Posterior vena cava (tissue), 2 donors: ENCODE measurements around the gene MED13L. TPM values are rescaled to one million over a fixed set of nuclear protein-coding genes. Genes with fewer than 3 reads are reported as not detected.

ENCODE experiments used
- DNase-seq: peaks from one replicate; pipeline ENCODE4 v3.0.0-alpha.2; 2020; ENCODE audit warnings: low spot score
- intact Hi-C, 2 donors: fragments of 100-400 bp; cut with DNase I; formaldehyde crosslinking; loops; one replicate each; pipeline versions ENCODE4 v1.14.1 to v1.14.2; 2022 to 2023
- total RNA-seq, 2 donors: library from RNA; stranded (reverse); fragmentation: NEBNext Ultra II Directional; extraction: Animal tissue kit (Norgen Biotek cat#: 25700); gene quantifications; one replicate each; pipeline ENCODE4 v1.2.1, GENCODE V29; 2021
- donor health status: DM: yes; HTN: yes; CAD: no.
- donor health status: DM: yes; HTN: yes; CAD: no.

Gene MED13L
- total RNA-seq, 2 donors from 2014 or later: 133 to 176 TPM

DNA sequence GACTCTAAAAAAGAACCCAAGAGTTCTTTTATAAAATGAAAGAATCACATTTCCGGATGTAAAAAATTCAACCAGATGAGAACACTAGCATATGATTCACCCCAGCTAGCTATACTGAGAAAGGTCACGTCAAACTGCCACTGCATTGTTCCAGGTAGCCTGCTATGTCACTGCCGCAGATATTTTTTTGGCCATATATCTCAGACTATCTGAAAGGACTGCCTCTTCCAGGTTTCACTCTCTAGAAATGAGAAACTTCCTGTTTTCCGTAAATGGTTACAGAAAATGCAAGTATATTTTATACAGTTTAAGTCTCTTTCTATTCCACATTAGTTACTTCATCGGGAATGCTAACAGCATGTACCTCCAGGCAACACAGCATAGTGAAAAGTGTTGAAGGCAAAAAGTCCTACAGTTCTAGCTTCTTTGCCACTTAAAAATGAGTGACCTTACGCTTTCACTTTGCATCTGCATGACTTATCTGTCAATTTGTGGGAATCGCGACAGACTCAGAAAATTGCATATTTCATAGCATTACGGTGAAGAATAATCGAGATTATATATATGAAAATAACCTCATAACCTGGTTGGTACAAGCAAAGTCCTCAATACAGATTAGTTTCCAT, 105.2 kb downstream of the MED13L start:
- intact Hi-C loops: no loop called here
- DNase-seq: no peak

DNA sequence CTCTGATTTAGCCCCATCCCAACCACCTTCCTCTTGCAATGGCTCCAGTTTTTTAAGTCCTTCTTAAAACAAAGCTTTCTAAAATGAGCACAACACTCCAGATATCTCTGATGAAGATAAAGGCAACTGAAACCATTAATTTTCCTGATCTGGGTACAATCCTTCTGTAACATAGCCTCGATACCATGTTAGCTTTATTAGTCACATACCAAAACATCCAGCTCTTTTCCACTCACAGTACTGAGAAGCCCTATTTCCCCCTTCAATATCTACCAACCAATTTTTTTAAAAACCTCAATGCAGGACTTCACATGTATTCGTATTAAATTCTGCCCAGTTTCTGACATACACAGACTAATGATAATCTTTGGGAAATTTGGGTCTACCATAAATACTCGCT, 105.9 kb downstream of the MED13L start:
- DNase-seq: no peak
- intact Hi-C loops: no loop called here

DNA sequence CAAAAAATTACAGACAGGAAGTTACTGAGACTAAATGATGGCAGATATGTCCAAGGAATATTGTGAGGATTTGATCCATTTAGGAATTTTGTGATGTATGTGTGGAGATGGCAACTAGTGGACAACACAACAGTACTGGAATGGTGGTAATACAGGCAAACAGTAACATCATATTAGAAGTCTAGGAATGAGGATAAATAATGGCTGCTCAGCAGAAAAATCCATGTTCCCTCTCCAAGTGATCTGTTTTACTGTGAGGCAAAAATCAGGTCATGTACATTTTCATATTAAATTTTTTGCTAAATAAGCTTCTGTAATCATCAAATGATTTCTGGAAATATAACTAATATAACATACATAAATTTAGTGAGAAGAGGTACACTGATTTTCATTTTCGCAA, 108.4 kb downstream of the MED13L start:
- no peak for DNase-seq
- intact Hi-C loops: no loop called here

DNA sequence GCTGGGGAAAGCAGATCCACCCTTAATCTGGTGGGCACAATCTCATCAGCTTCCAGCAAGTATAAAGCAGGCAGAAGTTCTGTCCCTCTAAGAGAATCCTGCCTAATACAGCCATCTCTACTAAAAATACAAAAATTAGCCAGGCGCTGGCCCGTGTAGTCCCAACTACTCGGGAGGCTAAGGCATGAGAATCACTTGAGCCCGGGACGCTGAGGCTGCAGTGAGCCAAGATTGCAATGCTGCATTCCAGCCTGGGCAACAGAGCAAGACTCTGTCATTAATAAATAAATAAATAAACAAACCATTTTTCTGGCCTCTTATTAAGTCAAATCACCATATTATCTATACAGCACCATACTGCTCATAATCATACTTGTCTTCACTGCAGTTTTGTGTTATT, 111.2 kb downstream of the MED13L start:
- DNase-seq: no peak
- intact Hi-C loops: no loop called here

DNA sequence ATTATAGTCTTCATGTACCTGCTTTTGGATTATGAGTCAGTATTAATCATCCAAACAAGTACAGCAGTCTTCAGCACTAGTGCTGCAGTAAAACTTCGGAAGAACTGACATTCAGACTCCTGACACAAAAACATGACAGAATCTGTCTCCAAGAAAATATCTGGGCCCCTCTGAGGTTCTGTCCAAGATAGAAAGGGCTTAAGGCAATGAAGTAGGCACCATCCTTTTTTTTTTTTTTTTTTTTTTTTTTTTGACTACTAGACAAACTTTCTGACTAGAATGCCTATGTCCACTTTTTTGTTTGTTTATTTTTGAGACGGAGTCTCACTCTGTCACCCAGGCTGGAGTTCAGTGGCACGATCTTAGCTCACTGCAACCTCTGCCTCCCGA, 112.5 kb downstream of the MED13L start:
- intact Hi-C loops: no loop called here
- DNase-seq: no peak

DNA sequence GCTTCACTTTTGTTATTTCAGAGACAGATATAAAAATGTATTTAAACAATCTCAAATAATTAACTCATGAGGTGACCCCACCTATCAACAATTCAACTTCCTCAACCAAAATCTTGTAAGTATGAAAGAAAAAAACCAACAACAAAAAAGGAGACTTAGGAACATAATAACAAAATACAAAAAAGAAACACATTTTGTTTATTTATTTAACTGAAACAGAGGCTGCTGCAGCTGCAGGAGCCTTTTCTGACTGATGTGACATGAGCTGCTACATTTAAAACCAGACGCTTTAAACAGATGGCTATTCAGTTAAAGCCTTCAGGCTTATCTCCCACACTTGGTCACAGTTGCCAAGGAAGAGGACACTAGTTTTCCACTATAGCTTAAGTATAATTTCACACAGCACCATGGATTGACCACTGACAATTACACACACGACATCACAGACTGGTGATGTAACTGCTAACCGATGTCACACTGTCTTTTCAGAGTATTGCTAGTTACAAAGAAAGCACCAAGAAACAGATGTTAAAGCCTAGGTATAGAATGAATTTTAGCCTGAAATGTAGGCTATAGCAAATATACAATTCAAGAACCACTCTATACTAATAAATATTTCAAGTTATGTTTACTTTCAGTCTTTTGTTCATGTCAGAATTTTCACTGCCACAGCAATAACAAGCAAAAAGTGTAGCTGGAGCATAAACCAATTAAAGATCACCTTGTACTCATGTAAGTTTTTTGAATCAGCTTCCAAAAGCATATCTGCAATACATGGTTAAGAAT, 113.0 kb downstream of the MED13L start:
- intact Hi-C loops: no loop called here

DNA sequence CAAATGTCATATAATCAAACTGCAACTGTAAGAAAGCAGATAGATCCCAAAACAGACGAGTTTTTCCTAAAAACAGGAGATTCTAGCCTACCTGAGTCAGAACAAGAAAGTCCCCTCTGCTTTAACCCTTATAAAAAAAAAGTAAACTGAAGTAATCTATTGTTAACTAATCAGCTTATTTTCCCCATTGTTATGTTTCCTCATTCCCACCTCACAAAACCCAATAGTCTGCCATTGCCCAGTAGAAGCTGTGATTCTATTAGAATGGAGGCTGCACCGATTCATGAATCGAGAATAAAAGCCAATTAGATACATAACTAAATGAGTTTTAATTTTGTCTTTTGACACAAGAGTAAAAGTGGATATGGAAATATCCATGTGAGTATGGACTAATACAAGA, 115.4 kb downstream of the MED13L start:
- DNase-seq: no peak
- intact Hi-C loops: no loop called here

More for the DNA sequence above, 113.0 kb downstream of the MED13L start:
- no peak for DNase-seq

DNA sequence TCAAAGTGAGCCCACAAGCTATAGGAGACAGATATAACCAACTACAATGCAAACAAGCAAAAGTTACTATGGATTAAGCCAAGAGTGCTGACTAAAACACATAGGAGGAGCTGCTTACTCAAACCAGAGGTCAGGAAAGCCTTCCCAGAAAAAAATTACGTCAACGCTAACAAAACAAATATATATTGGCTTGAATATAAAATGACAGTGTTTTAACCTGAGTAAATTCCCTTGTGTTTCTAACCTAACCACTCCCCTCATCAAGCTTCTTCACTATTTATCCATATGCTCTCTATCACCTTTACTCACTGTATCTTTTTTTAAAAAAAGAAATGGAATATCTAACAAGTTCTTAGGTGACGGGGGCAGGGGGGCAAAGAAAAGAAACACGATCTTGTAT, 115.9 kb downstream of the MED13L start:
- intact Hi-C loops: no loop called here
- DNase-seq: no peak

DNA sequence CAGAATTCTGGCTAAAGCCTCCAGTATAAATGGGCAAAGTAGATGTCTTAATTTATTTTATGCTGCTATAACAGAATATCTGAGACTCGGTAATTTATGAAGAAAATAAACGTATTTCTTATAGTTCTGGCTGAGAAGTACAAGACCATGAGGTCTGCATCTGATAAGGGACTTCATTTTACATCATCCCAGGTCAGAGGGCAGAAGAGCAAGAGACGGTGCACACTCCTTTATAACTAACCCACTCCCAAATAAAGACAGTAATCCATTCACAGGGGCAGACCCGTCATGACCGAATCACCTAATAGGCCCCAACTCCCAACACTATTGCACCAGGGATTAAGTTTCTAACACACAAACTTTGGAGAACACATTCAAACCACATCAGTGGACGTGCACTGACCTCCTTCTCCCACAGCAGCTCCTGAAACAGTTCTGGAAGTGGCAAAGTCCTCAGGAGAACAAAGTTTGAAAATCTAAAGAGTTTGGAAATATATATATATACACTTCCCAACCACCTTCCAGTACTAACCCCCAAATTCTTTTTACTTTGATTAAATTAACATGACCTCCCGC, 116.5 kb downstream of the MED13L start:
- intact Hi-C loops: no loop called here

DNA sequence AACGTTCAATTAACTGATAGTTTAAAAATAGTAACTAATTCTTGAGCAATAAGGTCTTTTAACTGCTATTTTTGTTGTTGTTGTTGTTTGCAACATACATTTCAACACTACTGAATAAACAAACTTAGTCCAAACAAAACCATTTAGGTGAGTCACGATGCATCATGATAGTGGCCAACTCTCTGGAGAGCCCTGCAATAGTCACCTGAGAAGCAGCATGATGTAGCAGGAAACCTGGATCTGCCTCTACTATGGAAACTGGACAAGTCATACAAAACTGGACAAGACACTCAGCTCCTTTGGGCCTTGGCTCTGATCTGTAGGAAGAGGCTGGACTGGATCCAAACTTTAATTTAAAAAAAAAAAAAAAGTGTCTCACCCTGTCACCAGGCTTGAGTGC, 117.3 kb downstream of the MED13L start:
- intact Hi-C loops: no loop called here
- no peak for DNase-seq

More for the DNA sequence above, 116.5 kb downstream of the MED13L start:
- DNase-seq: no peak

DNA sequence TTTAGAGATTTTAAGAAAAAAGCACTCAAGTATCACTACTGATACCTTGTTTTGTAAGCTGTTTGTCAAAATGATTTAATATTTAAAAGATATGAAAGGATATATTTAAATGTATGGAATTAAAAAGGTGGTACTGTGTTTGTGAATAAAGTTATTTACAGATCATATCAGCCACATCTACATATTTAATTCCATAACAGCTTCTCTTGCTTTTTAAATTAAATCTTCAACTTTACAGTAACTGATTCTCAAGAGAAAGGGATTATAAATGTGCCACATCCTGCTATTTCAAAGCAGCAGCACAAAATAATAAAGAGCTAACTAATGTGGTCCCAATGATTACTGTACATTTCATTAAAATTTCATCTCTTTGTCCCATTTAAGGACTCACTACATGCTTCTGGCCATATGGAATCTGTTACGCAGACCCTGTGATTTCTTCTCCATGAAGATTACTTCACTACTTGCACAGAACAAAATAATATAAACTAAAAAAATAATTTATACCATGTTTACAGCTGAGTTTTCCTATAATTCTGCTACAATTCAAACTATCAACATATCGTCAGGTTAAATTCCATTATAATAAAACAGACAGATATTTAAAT, 117.8 kb downstream of the MED13L start:
- intact Hi-C loops: no loop called here
- no peak for DNase-seq

DNA sequence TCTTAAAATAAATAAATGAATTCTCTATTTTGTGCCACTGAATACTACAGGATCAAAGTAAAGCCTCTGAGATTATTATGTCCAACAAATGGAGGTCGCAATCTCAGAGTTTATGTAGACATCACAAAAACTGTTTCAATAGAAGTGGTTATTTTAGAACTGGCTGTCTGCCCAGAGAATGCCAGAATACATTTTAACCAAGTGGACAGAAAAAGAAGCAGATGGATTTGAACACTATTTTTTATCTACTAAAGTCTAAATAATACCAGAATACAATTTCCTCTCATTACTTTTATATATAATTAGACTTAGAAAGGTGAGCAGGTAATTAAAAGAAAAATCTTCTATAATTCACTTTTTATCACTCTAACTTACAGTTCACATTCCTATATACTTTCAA, 118.3 kb downstream of the MED13L start:
- intact Hi-C loops: no loop called here

DNA sequence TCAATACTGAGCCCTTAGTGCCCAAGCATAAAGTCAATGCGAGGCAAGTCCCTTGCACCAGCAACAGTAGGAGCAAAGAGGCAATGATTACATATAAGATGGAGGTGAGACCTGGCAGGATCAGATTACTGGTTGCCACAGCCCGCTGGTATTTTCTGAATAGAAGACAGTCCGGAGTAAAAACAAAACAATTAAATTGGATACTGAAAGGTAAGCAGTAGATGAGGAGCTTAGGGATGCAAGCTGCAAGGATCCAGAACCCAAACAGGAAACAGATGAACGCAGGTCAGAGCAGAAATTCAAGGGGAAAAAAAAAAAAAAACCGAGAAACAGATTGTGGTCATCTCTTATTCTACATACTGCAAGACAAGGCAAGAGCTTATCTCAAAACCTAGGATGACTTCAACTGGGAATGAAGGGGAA, 119.6 kb downstream of the MED13L start:
- no peak for DNase-seq
- intact Hi-C loops: no loop called here

More for the DNA sequence above, 118.3 kb downstream of the MED13L start:
- DNase-seq: no peak

DNA sequence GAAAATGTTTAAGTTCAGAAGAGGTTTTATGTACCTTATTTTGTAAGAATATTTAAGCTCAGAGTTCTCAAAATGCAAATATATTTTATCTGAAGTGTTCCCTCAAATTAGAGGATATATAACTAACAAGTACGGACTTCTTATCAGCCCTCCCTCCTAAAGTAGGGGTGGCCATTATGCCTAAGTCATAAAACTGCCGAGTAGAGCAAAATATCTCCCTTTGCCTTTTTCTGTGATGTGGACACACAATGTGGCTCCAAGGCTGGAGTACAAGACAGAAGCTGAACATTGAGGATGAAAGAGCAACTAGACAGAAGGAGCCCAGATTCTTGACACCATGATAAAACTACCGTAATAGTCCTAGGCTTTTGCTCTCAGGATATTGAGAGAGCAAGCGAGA, 120.9 kb downstream of the MED13L start:
- intact Hi-C loops: no loop called here
- DNase-seq: no peak

DNA sequence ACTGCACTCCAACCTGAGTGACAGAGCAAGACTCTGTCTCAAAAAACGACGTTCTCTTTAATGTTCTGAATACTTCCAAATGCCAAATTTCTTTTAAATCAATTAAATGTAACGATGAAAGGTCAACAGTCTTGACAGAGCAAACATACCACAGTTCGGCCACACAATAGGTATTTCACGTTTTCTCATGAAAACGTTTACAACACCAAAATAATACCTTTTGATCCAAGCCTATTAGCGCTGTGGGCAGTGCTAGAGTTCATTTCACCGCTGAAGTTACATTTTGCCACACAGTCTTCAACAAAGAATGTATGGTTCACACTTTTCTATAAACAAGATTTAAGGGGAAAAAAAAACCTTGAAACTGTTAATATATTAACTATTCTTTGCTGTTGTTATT, 122.1 kb downstream of the MED13L start:
- no peak for DNase-seq

DNA sequence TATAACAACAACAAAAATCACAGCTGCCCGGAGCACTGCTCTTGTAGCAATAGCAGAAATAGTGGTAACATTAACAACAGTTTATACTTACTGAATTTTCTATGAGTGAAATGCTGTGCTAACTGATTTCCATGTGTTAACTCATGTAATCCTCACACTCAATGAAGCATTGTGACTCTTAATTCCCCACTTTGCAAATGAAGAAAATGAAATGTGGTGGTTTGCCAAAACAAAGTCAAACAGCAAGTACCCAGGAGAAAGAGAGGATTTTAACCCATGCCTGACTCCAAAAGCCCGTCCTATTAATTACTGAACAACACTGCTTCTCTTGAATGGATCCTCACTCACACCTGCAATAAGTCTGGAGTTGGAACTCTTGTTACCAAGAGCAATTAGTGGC, 123.5 kb downstream of the MED13L start:
- intact Hi-C loops: no loop called here
- no peak for DNase-seq

More for the DNA sequence above, 122.1 kb downstream of the MED13L start:
- intact Hi-C loops: no loop called here

DNA sequence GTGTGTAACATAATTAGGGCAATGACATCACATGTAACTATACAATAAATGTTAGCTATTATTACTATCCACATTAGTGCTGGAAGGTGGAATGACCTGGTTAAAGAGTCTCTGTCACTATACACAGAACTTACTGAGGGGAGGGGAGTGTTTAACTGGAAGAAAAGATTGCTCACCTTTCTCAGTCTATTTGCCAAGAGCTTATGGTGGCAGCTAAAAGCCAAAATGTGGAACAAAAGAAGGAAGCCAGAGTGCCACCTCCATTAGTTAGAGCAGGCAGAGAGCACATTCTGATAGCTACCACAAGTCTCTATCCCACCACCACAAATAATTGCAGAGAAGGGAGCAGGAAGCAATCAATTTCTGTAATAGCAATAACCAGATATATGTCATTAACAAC, 124.4 kb downstream of the MED13L start:
- intact Hi-C loops: no loop called here
- DNase-seq: no peak

DNA sequence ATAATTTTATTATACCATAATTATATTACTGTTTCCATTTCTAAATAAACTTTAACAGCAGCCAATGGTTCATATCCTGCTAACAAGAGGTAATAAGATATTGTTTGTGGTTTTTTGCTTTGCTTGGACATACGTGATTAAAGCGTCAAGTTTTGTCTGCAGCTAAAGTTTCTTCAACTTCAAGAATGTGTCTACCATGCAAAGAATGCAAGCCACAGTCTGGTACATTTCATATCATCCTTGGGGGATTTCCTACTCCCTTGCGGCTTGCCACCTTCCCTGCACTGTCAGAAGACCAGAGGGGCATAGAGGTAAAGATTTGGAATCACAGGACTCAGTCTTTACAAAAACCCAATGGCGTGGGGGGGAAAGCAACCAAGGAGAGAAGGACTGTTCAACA, 125.2 kb downstream of the MED13L start:
- no peak for DNase-seq
- intact Hi-C loops: no loop called here

DNA sequence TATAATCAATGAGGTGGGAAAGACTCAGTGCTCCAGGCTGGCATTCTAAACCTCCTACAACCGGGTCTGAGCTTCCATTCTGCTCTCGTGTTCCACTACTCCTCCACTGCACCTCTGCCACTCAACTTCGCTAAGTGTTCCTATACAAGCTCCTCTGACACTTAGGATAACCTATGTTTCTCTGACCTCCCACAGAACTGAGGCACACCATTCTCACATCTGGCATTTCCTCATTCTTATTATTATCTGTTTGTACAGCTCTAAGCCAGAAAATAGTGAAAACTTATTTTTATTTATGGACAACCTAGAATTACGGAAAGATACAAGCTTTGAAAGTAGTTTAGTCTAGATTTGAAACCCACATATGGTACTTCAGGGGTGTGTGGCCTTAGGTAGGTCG, 127.0 kb downstream of the MED13L start:
- DNase-seq: no peak
- intact Hi-C loops: no loop called here

DNA sequence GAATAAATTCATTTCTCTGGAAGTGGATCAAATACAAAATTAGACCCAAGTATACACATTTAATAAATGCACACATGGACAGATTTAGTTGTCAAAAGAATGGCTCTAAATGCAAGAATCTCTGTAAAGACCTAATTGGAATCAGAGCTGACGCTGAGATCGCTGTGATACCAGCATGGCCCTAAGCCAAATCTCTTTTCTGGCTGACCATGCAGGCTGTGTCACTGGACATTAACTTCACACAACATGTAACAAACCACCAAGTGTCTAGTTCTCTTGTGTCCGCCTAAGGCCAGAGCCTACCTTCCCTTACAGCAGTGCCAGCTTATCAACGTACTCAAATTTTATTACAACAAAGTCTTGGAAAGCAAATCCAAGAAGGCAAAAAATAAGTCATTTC, 127.5 kb downstream of the MED13L start:
- DNase-seq: no peak
- intact Hi-C loops: no loop called here
